SU-DHL-6 (cell line): ENCODE results near the gene MPPED2.

ENCODE experiments used
- EZH2phosphoT487 ChIP-seq: fragments of 200-600 bp; sonication (generic), shearing (Covaris generic); conservative IDR thresholded peaks from 2 replicates; pipeline ENCODE4 v1.6.1; 2018; ENCODE audit warnings: mild to moderate bottlenecking, antibody characterized with exemption, low read length, moderate library complexity, mixed read lengths
- TF ChIP-seq, protein P1 (sequence below): fragments of 200-600 bp; sonication (generic); IDR thresholded peaks from one replicate; pipeline ENCODE4 v1.5.1; 2017; ENCODE audit warnings: antibody characterized with exemption, mild to moderate bottlenecking, low read length, moderate library complexity; ENCODE audit not compliant: insufficient read depth, poor library complexity, severe bottlenecking

DNA sequence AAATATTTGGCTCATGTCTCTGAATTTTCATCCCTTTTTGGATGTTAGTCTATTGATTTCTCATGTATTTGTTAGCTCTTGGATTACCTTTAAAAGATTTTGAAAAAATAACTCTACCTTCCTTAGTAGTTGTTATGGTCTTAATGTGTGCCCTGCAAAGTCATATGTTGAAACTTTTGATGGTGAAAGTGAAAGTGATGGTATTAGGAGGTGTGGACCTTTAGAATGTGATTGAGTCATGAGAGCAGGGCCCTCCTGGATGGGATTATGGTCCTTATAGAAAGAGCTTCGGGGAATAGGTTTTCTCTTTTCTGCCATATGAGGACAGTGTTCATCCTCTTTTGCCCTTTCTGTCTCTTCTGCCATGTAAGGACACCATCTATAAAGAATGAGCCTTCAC, 33.6 kb upstream of the MPPED2 start:
- TF ChIP-seq, protein P1, sequence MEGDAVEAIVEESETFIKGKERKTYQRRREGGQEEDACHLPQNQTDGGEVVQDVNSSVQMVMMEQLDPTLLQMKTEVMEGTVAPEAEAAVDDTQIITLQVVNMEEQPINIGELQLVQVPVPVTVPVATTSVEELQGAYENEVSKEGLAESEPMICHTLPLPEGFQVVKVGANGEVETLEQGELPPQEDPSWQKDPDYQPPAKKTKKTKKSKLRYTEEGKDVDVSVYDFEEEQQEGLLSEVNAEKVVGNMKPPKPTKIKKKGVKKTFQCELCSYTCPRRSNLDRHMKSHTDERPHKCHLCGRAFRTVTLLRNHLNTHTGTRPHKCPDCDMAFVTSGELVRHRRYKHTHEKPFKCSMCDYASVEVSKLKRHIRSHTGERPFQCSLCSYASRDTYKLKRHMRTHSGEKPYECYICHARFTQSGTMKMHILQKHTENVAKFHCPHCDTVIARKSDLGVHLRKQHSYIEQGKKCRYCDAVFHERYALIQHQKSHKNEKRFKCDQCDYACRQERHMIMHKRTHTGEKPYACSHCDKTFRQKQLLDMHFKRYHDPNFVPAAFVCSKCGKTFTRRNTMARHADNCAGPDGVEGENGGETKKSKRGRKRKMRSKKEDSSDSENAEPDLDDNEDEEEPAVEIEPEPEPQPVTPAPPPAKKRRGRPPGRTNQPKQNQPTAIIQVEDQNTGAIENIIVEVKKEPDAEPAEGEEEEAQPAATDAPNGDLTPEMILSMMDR: no peak
- no peak for TF ChIP-seq EZH2phosphoT487
